ENCODE results near the gene TACO1.

- TF ChIP-seq CTCF (IDR thresholded peaks at IDR 0.05 in 2 of 3, conservative IDR thresholded peaks at IDR 0.05 in 1 of 3; ENCODE audit: control insufficient read depth in 2 of 3, extremely low read depth in 1 of 3, insufficient read depth in 1 of 3, low read depth in 3 of 3, low read length in 3 of 3), result no peak
- no peak for TF ChIP-seq EZH2 (IDR thresholded peaks at IDR 0.05; ENCODE audit: borderline replicate concordance, control insufficient read depth, low read depth, low read length)
- TF ChIP-seq CBX5 (IDR thresholded peaks at IDR 0.05; ENCODE audit: low read depth), result no peak
Measured at GRCh38 chr17:63567229-63567628, 33.5 kb upstream of the TACO1 start.
